Ureter (tissue), 1 donor: Measurements from ENCODE around the gene GLOD4. TPM values are rescaled to one million over a fixed set of nuclear protein-coding genes. Genes with fewer than 3 reads are reported as not detected.
"Not testable (repeated sequence)": the region's sequence is repeated elsewhere in the genome, so short reads cannot be mapped to it uniquely, and the experiment has no call there.

Experiments
- DNase-seq: peaks from one replicate; pipeline ENCODE4 v3.0.0-alpha.2; 2020; ENCODE audit warnings: low spot score
- total RNA-seq: library from RNA; stranded (reverse); gene quantifications from one replicate; pipeline ENCODE4 v1.2.4, GENCODE V29; 2023
- donor health status: DM: yes; HTN: yes; CAD: no.

The GLOD4 gene
- total RNA-seq, 1 donor from 2014 or later, result 72.4 TPM

- DNase-seq, result no peak
Observed at GRCh38 chr17:773467-774312, 8.4 kb downstream of the GLOD4 start.

- DNase-seq, result no peak
Observed at GRCh38 chr17:773016-773415, 9.1 kb downstream of the GLOD4 start.

- DNase-seq, result no peak
Observed at GRCh38 chr17:767076-767475, 15.0 kb downstream of the GLOD4 start.

GRCh38 chr17:760371-760770 is 21.7 kb downstream of the GLOD4 start:
- DNase-seq, result no peak

- DNase-seq, result no peak
Observed at GRCh38 chr17:759964-760363, 22.1 kb downstream of the GLOD4 start.

GRCh38 chr17:756010-756567 is 26.0 kb downstream of the GLOD4 start:
- DNase-seq, result not testable (repeated sequence)

- not testable (repeated sequence) for DNase-seq
Observed at GRCh38 chr17:755319-755961, 26.6 kb downstream of the GLOD4 start.

- DNase-seq, result no peak
Observed at GRCh38 chr17:753418-753817, 28.7 kb downstream of the GLOD4 start.

GRCh38 chr17:752620-753219 is 29.4 kb downstream of the GLOD4 start:
- DNase-seq, result peak; percentile 76

- DNase-seq, result peak; percentile 94
Observed at GRCh38 chr17:752002-752619, 30.0 kb downstream of the GLOD4 start, which contains the start of gene GEMIN4. Gene GEMIN4, minus strand, starts transcription at chr17:752264. Its CDS starts 122 bp downstream, at chr17:752142.

- DNase-seq, result no peak
Observed at GRCh38 chr17:751269-752001, 30.6 kb downstream of the GLOD4 start.

GRCh38 chr17:750431-751037 is 31.5 kb downstream of the GLOD4 start:
- DNase-seq, result no peak

GRCh38 chr17:749359-749758 is 32.7 kb downstream of the GLOD4 start:
- DNase-seq, result not testable (repeated sequence)

GRCh38 chr17:748604-749003 is 33.5 kb downstream of the GLOD4 start:
- not testable (repeated sequence) for DNase-seq

- DNase-seq, result no peak
Observed at GRCh38 chr17:746783-747629, 35.1 kb downstream of the GLOD4 start.

GRCh38 chr17:746181-746580 is 35.9 kb downstream of the GLOD4 start:
- DNase-seq, result no peak

- no peak for DNase-seq
Observed at GRCh38 chr17:745406-745805, 36.7 kb downstream of the GLOD4 start.

- no peak for DNase-seq
Observed at GRCh38 chr17:744937-745336, 37.1 kb downstream of the GLOD4 start.

- DNase-seq, result no peak
Observed at GRCh38 chr17:743139-743538, 38.9 kb downstream of the GLOD4 start.
